Right lobe of liver (tissue), 4 donors: ENCODE data around the gene ITPKB.

Source experiments
- CTCF ChIP-seq, 4 donors: fragments of 200-600 bp in 3 of 4; fragments of 450-650 bp in 1 of 4; IDR thresholded peaks; one replicate each; pipeline versions ENCODE4 v1.5.1 to v1.8.0; 2016 to 2022; ENCODE audit warnings: antibody characterized with exemption in 4 of 4, mild to moderate bottlenecking in 2 of 4
- POLR2A ChIP-seq: fragments of 450-650 bp; IDR thresholded peaks from one replicate; pipeline ENCODE4 v1.6.1; 2017; ENCODE audit warnings: antibody characterized with exemption, mild to moderate bottlenecking
- donor health status: DM: no; HTN: no; CAD: no.
- donor health status: DM: no; HTN: no; CAD: no.
- donor health status: DM: no; HTN: yes; CAD: no.

DNA sequence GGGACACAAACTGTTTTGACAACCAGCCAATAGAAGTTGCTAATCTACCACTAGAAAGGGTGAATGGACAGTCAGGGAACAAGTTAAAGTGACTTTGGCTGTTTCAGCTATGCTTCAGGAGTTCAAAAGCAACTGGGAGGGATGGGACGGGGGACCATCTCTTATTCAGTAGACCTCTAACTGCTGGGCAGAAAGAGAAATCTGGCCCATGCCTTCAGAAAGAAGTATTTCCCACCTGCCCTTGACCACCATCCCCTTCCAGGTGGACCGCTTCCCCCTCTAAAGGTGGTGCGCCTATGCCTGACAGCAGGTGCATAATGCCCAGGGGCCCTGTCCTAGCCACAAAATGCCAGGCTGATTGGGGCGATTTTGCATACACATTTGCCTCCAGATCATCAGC, 5.2 kb downstream of the ITPKB start:
- TF ChIP-seq CTCF (IDR thresholded peaks at IDR 0.05), result no peak
- TF ChIP-seq POLR2A, result no peak
